ENCODE results near the gene TMEM178A. TPM values are rescaled to one million over a fixed set of nuclear protein-coding genes. Genes with fewer than 3 reads are reported as not detected.
"Not testable (repeated sequence)": the region's sequence is repeated elsewhere in the genome, so short reads cannot be mapped to it uniquely, and the experiment has no call there.

The TMEM178A gene
- total RNA-seq, 2 experiments from 2014 or later: 0.22 to 0.53 TPM

- Histone ChIP-seq H3K4me1 (ENCODE audit: insufficient read depth, low read length) (no peaks in the 10 kb centered on the region), H3K36me3 (ENCODE audit: insufficient read depth, low read length) (no peaks in the 10 kb centered on the region), H3K9me3 (ENCODE audit: control insufficient read depth in 1 of 2, insufficient read depth in 1 of 2, low read length in 2 of 2) (no peaks in the 10 kb centered on the region), H3K27ac (ENCODE audit: low read depth in 1 of 2, low read length in 2 of 2) (no peak overlapping the region), H3K27me3 (ENCODE audit: control insufficient read depth in 1 of 2, insufficient read depth in 2 of 2, low read length in 2 of 2) (peaks cover 4 to 11% of the 10 kb centered on the region in 2 experiments), H3K4me3 (ENCODE audit: low read length) (no peak overlapping the region)
- ChIA-PET POLR2A (no interaction called here), CTCF (no interaction called here)
- H3K4me1 Mint-ChIP-seq (ENCODE audit: low read depth): no peaks in the 10 kb centered on the region
- no peak overlapping the region for H3K4me3 Mint-ChIP-seq
- DNase-seq (no peak), ATAC-seq (ENCODE audit: poor library complexity) (no peak)
- TF ChIP-seq CTCF (IDR thresholded peaks at IDR 0.05): no peak
- H3K27ac Mint-ChIP-seq: no peak overlapping the region
- peaks cover 22% of the 10 kb centered on the region for H3K27me3 Mint-ChIP-seq
- no peaks in the 10 kb centered on the region for H3K9me3 Mint-ChIP-seq
- no peaks in the 10 kb centered on the region for H3K36me3 Mint-ChIP-seq (ENCODE audit: low read depth)
- intact Hi-C loops (cut with DNase I, micrococcal nuclease): no loop called here
Measured at GRCh38 chr2:39623917-39624316, 41.8 kb upstream of the TMEM178A start.

GRCh38 chr2:39625193-39625926, 40.4 kb upstream of the TMEM178A start:
- Mint-ChIP-seq H3K36me3 (ENCODE audit: low read depth) (no peaks in the 10 kb centered on the region), H3K27me3 (peaks cover 17% of the 10 kb centered on the region), H3K4me1 (ENCODE audit: low read depth) (no peaks in the 10 kb centered on the region), H3K9me3 (no peaks in the 10 kb centered on the region), H3K27ac (no peak overlapping the region), H3K4me3 (no peak overlapping the region)
- Histone ChIP-seq H3K4me1 (ENCODE audit: insufficient read depth, low read length) (no peaks in the 10 kb centered on the region), H3K9me3 (ENCODE audit: control insufficient read depth in 1 of 2, insufficient read depth in 1 of 2, low read length in 2 of 2) (no peaks in the 10 kb centered on the region), H3K27ac (ENCODE audit: low read depth in 1 of 2, low read length in 2 of 2) (no peak overlapping the region), H3K4me3 (ENCODE audit: low read length) (no peak overlapping the region), H3K27me3 (ENCODE audit: control insufficient read depth in 1 of 2, insufficient read depth in 2 of 2, low read length in 2 of 2) (peaks cover 4 to 10% of the 10 kb centered on the region in 2 experiments), H3K36me3 (ENCODE audit: insufficient read depth, low read length) (no peaks in the 10 kb centered on the region)
- ATAC-seq (ENCODE audit: poor library complexity): no peak
- intact Hi-C loops (cut with DNase I, micrococcal nuclease): no loop called here
- DNase-seq: peak in 1 of 14 experiments; percentile 2
- ChIA-PET POLR2A (no interaction called here), CTCF (no interaction called here)
- no peak for TF ChIP-seq CTCF (IDR thresholded peaks at IDR 0.05)

GRCh38 chr2:39625927-39626270, 39.8 kb upstream of the TMEM178A start:
- POLR2A ChIA-PET: no interaction called here
- Histone ChIP-seq H3K9me3 (ENCODE audit: control insufficient read depth in 1 of 2, insufficient read depth in 1 of 2, low read length in 2 of 2) (no peaks in the 10 kb centered on the region), H3K36me3 (ENCODE audit: insufficient read depth, low read length) (no peaks in the 10 kb centered on the region), H3K27ac (ENCODE audit: low read depth in 1 of 2, low read length in 2 of 2) (no peak overlapping the region), H3K27me3 (ENCODE audit: control insufficient read depth in 1 of 2, insufficient read depth in 2 of 2, low read length in 2 of 2) (peaks cover 4 to 7% of the 10 kb centered on the region in 2 experiments), H3K4me3 (ENCODE audit: low read length) (no peak overlapping the region), H3K4me1 (ENCODE audit: insufficient read depth, low read length) (no peaks in the 10 kb centered on the region)
- TF ChIP-seq CTCF (IDR thresholded peaks at IDR 0.05): no peak
- H3K36me3 Mint-ChIP-seq (ENCODE audit: low read depth): no peaks in the 10 kb centered on the region
- H3K27ac Mint-ChIP-seq: no peak overlapping the region
- H3K4me3 Mint-ChIP-seq: no peak overlapping the region
- peaks cover 15% of the 10 kb centered on the region for H3K27me3 Mint-ChIP-seq
- intact Hi-C loops (cut with DNase I, micrococcal nuclease): no loop called here
- ATAC-seq (ENCODE audit: poor library complexity) (no peak), DNase-seq (no peak)
- no peaks in the 10 kb centered on the region for H3K4me1 Mint-ChIP-seq (ENCODE audit: low read depth)
- H3K9me3 Mint-ChIP-seq: no peaks in the 10 kb centered on the region
- CTCF ChIA-PET: no interaction called here

GRCh38 chr2:39628346-39628745, 37.4 kb upstream of the TMEM178A start:
- intact Hi-C loops (cut with DNase I, micrococcal nuclease); H3K9me3 ChIP-seq (ENCODE audit: control insufficient read depth in 1 of 2, insufficient read depth in 1 of 2, low read length in 2 of 2); H3K36me3 ChIP-seq (ENCODE audit: insufficient read depth, low read length); DNase-seq; H3K4me1 ChIP-seq (ENCODE audit: insufficient read depth, low read length); POLR2A ChIA-PET; H3K36me3 Mint-ChIP-seq (ENCODE audit: low read depth); ATAC-seq (ENCODE audit: poor library complexity); H3K9me3 Mint-ChIP-seq; CTCF ChIA-PET; H3K4me3 ChIP-seq (ENCODE audit: low read length); H3K4me3 Mint-ChIP-seq; H3K27me3 ChIP-seq (ENCODE audit: control insufficient read depth in 1 of 2, insufficient read depth in 2 of 2, low read length in 2 of 2); H3K27ac ChIP-seq (ENCODE audit: low read depth in 1 of 2, low read length in 2 of 2); H3K27ac Mint-ChIP-seq; H3K4me1 Mint-ChIP-seq (ENCODE audit: low read depth): not testable (repeated sequence)
- H3K27me3 Mint-ChIP-seq: peaks cover 15% of the 10 kb centered on the region

Measured in CD4-positive, alpha-beta T cell (primary cell).